ENCODE results near the gene ETV1. TPM values are rescaled to one million over a fixed set of nuclear protein-coding genes. Genes with fewer than 3 reads are reported as not detected.
A peak's percentile ranks its signal among the peaks of the same experiment; 100 is the strongest.

Gene ETV1
- total RNA-seq, 1 experiment from 2014 or later: 68.5 TPM

- no peak overlapping the region for H2BK12ac ChIP-seq (ENCODE audit: insufficient read length, low read depth, low read length)
- no peak overlapping the region for H3K56ac ChIP-seq (ENCODE audit: insufficient read length, low read depth, low read length)
- no peaks in the 10 kb centered on the region for H3K79me1 ChIP-seq (ENCODE audit: insufficient read depth, low read depth, low read length, poor library complexity, severe bottlenecking)
- H2BK5ac ChIP-seq (ENCODE audit: insufficient read length, low read length): no peak overlapping the region
- no peak overlapping the region for H4K8ac ChIP-seq (replicated peaks; ENCODE audit: insufficient read length, low read depth, low read length)
- H3K23me2 ChIP-seq (ENCODE audit: insufficient read length, low read depth, low read length, poor library complexity, severe bottlenecking): no peaks in the 10 kb centered on the region
- no peak overlapping the region for H2AK5ac ChIP-seq (ENCODE audit: insufficient read length, low read length)
- no peak for DNase-seq
- no peak overlapping the region for H2BK15ac ChIP-seq (ENCODE audit: low read depth, low read length)
- Mint-ChIP-seq H3K27me3 (ENCODE audit: low read depth) (no peaks in the 10 kb centered on the region), H3K27ac (peak overlapping the region in 1 of 3 experiments; percentile 17; a peak in 3 of 7 replicates), H3K9me3 (no peaks in the 10 kb centered on the region), H3K36me3 (ENCODE audit: insufficient read depth in 1 of 3, low read depth in 3 of 3) (peaks cover 5 to 25% (median 9%) of the 10 kb centered on the region in 3 experiments; a peak in 6 of 7 replicates), H3K4me1 (peaks cover 11 to 27% of the 10 kb centered on the region in 2 experiments), H3K4me3 (no peak overlapping the region)
- TF ChIP-seq CTCF (conservative IDR thresholded peaks at IDR 0.05): no peak
- H3K9ac ChIP-seq (ENCODE audit: extremely low read depth, insufficient read length, low read length): no peak overlapping the region
- WGBS (ENCODE audit: extremely low coverage, insufficient read length, low lambda C conversion rate): no CpG with 5 or more reads among the region's 8 CpGs
- no peaks in the 10 kb centered on the region for H3K9me3 ChIP-seq (ENCODE audit: control insufficient read depth, low read depth, low read length)
- H2BK20ac ChIP-seq (ENCODE audit: low read depth, low read length, poor library complexity, severe bottlenecking): no peak overlapping the region
- H3K79me2 ChIP-seq (ENCODE audit: insufficient read depth, low read length): no peaks in the 10 kb centered on the region
- H3K4me2 ChIP-seq (ENCODE audit: insufficient read depth, insufficient read length, low read length): no peak overlapping the region
- no peak overlapping the region for H3K23ac ChIP-seq (ENCODE audit: insufficient read length, low read depth, low read length)
- peak overlapping the region; percentile 20 for H3K27ac ChIP-seq (ENCODE audit: insufficient read length, low read depth, low read length)
- no peak overlapping the region for H4K5ac ChIP-seq (ENCODE audit: insufficient read length, low read depth, low read length)
- no peaks in the 10 kb centered on the region for H4K20me1 ChIP-seq (ENCODE audit: control insufficient read depth, insufficient read depth, insufficient read length)
- no peak overlapping the region for H4K91ac ChIP-seq (ENCODE audit: insufficient read length, low read depth, low read length)
- no peak overlapping the region for H3K18ac ChIP-seq (ENCODE audit: insufficient read length, low read depth, low read length)
- H3T11ph ChIP-seq (ENCODE audit: low read length): no peak overlapping the region
- H3K27me3 ChIP-seq (ENCODE audit: insufficient read depth, low read length): no peaks in the 10 kb centered on the region
- no peak overlapping the region for H3K4ac ChIP-seq (ENCODE audit: low read depth, low read length)
- H3K4me1 ChIP-seq (ENCODE audit: insufficient read depth, low read length): no peaks in the 10 kb centered on the region
- H3K14ac ChIP-seq (ENCODE audit: insufficient read depth, low read length): no peak overlapping the region
- no peak overlapping the region for H2BK120ac ChIP-seq (ENCODE audit: low read depth, low read length, poor library complexity, severe bottlenecking)
- H2AFZ ChIP-seq (ENCODE audit: low read length): no peak overlapping the region
These were observed 78.5 kb downstream of the ETV1 start for GRCh38 chr7:13910805-13911551.
